Measurements from ENCODE around the gene DUXA.
"Not testable (repeated sequence)": the region's sequence is repeated elsewhere in the genome, so short reads cannot be mapped to it uniquely, and the experiment has no call there.

Gene DUXA

GRCh38 chr19:57167385-57167784 is at the start of gene DUXA:
Gene DUXA, minus strand, starts transcription at chr19:57167485. Its CDS starts 42 bp downstream, at chr19:57167443.
- no peak within 1 kb of the TSS for H3K4me3 ChIP-seq (ENCODE audit: low read depth in 1 of 2, low read length in 1 of 2)
- no peak within 1 kb of the TSS for H3K27ac ChIP-seq
- no peaks in the 10 kb centered on the region for H3K9me3 ChIP-seq
- peaks cover 2 to 3% of the 10 kb centered on the region in 2 experiments for H3K4me1 ChIP-seq (ENCODE audit: control insufficient read depth in 1 of 2, insufficient read depth in 1 of 2, low read depth in 1 of 2, low read length in 1 of 2)
- no peaks in the 10 kb centered on the region for H3K36me3 ChIP-seq
- TF ChIP-seq CTCF (IDR thresholded peaks at IDR 0.05): no peak
- peaks cover 17% of the 10 kb centered on the region for H3K27me3 ChIP-seq

- H3K36me3 ChIP-seq: peaks cover 39% of the 10 kb centered on the region
- no peak overlapping the region for H3K4me3 ChIP-seq (ENCODE audit: low read depth in 1 of 2, low read length in 1 of 2)
Measured at GRCh38 chr19:57212109-57212508, 44.8 kb upstream of the DUXA start.

GRCh38 chr19:57210381-57210780 is 43.1 kb upstream of the DUXA start:
- Histone ChIP-seq H3K4me3 (ENCODE audit: low read depth in 1 of 2, low read length in 1 of 2) (no peak overlapping the region), H3K27ac (no peak overlapping the region), H3K9me3 (peaks cover 21% of the 10 kb centered on the region), H3K4me1 (ENCODE audit: control insufficient read depth in 1 of 2, insufficient read depth in 1 of 2, low read depth in 1 of 2, low read length in 1 of 2) (no peaks in the 10 kb centered on the region), H3K27me3 (no peaks in the 10 kb centered on the region), H3K36me3 (peaks cover 50% of the 10 kb centered on the region)
- TF ChIP-seq CTCF (IDR thresholded peaks at IDR 0.05): no peak

More at GRCh38 chr19:57212109-57212508, 44.8 kb upstream of the DUXA start:
- no peak for TF ChIP-seq CTCF (IDR thresholded peaks at IDR 0.05)
- Histone ChIP-seq H3K9me3 (peaks cover 24% of the 10 kb centered on the region), H3K27me3 (no peaks in the 10 kb centered on the region), H3K4me1 (ENCODE audit: control insufficient read depth in 1 of 2, insufficient read depth in 1 of 2, low read depth in 1 of 2, low read length in 1 of 2) (no peaks in the 10 kb centered on the region), H3K27ac (no peak overlapping the region)

GRCh38 chr19:57202160-57202559 is 34.9 kb upstream of the DUXA start:
- no peak for TF ChIP-seq CTCF (IDR thresholded peaks at IDR 0.05)
- H3K4me1 ChIP-seq (ENCODE audit: control insufficient read depth in 1 of 2, insufficient read depth in 1 of 2, low read depth in 1 of 2, low read length in 1 of 2): no peaks in the 10 kb centered on the region
- no peaks in the 10 kb centered on the region for H3K27me3 ChIP-seq
- no peak overlapping the region for H3K4me3 ChIP-seq (ENCODE audit: low read depth in 1 of 2, low read length in 1 of 2)
- peaks cover 13% of the 10 kb centered on the region for H3K9me3 ChIP-seq
- no peak overlapping the region for H3K27ac ChIP-seq
- peaks cover 59% of the 10 kb centered on the region for H3K36me3 ChIP-seq

- H3K27me3 ChIP-seq; H3K4me3 ChIP-seq (ENCODE audit: low read depth in 1 of 2, low read length in 1 of 2); H3K27ac ChIP-seq; H3K4me1 ChIP-seq (ENCODE audit: control insufficient read depth in 1 of 2, insufficient read depth in 1 of 2, low read depth in 1 of 2, low read length in 1 of 2): not testable (repeated sequence)
- H3K36me3 ChIP-seq: peaks cover 78% of the 10 kb centered on the region
- H3K9me3 ChIP-seq: peaks cover 10% of the 10 kb centered on the region
Measured at GRCh38 chr19:57197874-57198273, 30.6 kb upstream of the DUXA start.

GRCh38 chr19:57192993-57193392 is 25.7 kb upstream of the DUXA start:
- H3K36me3 ChIP-seq: peaks cover 50% of the 10 kb centered on the region
- no peak for TF ChIP-seq CTCF (IDR thresholded peaks at IDR 0.05)
- H3K27ac ChIP-seq: no peak overlapping the region
- H3K4me1 ChIP-seq (ENCODE audit: control insufficient read depth in 1 of 2, insufficient read depth in 1 of 2, low read depth in 1 of 2, low read length in 1 of 2): peaks cover 18 to 21% of the 10 kb centered on the region in 2 experiments
- H3K4me3 ChIP-seq (ENCODE audit: low read depth in 1 of 2, low read length in 1 of 2): no peak overlapping the region
- no peaks in the 10 kb centered on the region for H3K27me3 ChIP-seq
- H3K9me3 ChIP-seq: peaks cover 10% of the 10 kb centered on the region
